NCI-H526 treated with DMSO at 0.1 percent for 48 hours (cell line): ENCODE results near the gene KPNA1.

Source experiments
- DNase-seq: peaks from one replicate; lab custom pipeline; 2025; lab: John Stamatoyannopoulos, UW

The KPNA1 gene

GRCh38 chr3:122382888-122383666 lies 131.7 kb downstream of the KPNA1 start, which contains the start of gene MIX23:
MIX23 (minus strand) TSS chr3:122383231; CDS start chr3:122383224, 7 bp downstream.
- DNase-seq = peak; percentile 89

GRCh38 chr3:122377975-122378374 lies 136.8 kb downstream of the KPNA1 start:
- DNase-seq = no peak

GRCh38 chr3:122374034-122374433 lies 140.7 kb downstream of the KPNA1 start:
- no peak for DNase-seq
